HEK293 (cell line): ENCODE data around the gene METTL26.

Experiments used
- CTCF ChIA-PET: fragments of 350-600 bp; formaldehyde crosslinking; extraction: SDS; loops from one replicate; lab custom pipeline; 2021; ENCODE audit warnings: antibody characterized with exemption; lab: Yijun Ruan, JAX
- POLR2A ChIA-PET: fragments of 300-600 bp; formaldehyde crosslinking; extraction: SDS; loops from one replicate; lab custom pipeline; 2020; ENCODE audit warnings: antibody characterized with exemption, inconsistent platforms; lab: Yijun Ruan, JAX
- H3K27ac ChIP-seq: fragments of 200-500 bp; sonication (Bioruptor generic); 2 replicates; pipeline ENCODE4 v1.5.1; 2014; ENCODE audit warnings: low read depth, low read length, control low read depth, inconsistent platforms; ENCODE audit errors: extremely low read depth
- H3K36me3 ChIP-seq, 2 experiments: fragments of 200-500 bp in 1 of 2; sonication (Bioruptor generic) in 1 of 2; 1 replicate in 1 of 2; 2 replicates in 1 of 2; pipeline ENCODE4 v1.5.1; 2014 to 2017; ENCODE audit warnings: inconsistent platforms in 2 of 2, low read length in 2 of 2; ENCODE audit not compliant: control insufficient read depth in 2 of 2, insufficient read depth in 1 of 2
- H3K4me1 ChIP-seq: fragments of 200-500 bp; sonication (Bioruptor generic); 2 replicates; pipeline ENCODE4 v1.5.1; 2014; ENCODE audit warnings: mild to moderate bottlenecking, low read length, inconsistent platforms; ENCODE audit not compliant: control insufficient read depth, insufficient read depth
- H3K4me3 ChIP-seq: 2 replicates; pipeline ENCODE4 v1.5.1; 2011; ENCODE audit warnings: low read depth, mild to moderate bottlenecking, control low read depth, low read length, moderate library complexity
- H3K9me3 ChIP-seq: fragments of 200-500 bp; sonication (Bioruptor generic); 2 replicates; pipeline ENCODE4 v1.5.1; 2014; ENCODE audit warnings: low read depth, low read length, inconsistent platforms; ENCODE audit not compliant: control insufficient read depth, insufficient read depth
- KLF17 ChIP-seq: fragments of 450-650 bp; formaldehyde crosslinking; IDR thresholded peaks from 2 replicates; pipeline ENCODE4 v1.5.1; 2016; ENCODE audit warnings: missing biosample characterization, missing genetic modification characterization
- PRDM10 ChIP-seq: fragments of 450-650 bp; formaldehyde crosslinking; IDR thresholded peaks from 2 replicates; pipeline ENCODE4 v1.5.1; 2016; ENCODE audit warnings: missing biosample characterization, missing genetic modification characterization
- TCF7L2 ChIP-seq: IDR thresholded peaks from 2 replicates; pipeline ENCODE4 v1.6.1; 2011; ENCODE audit warnings: low read depth, mild to moderate bottlenecking, inconsistent platforms, low read length, moderate library complexity, borderline replicate concordance
- WT1 ChIP-seq: fragments of 450-650 bp; formaldehyde crosslinking; IDR thresholded peaks from 2 replicates; pipeline ENCODE4 v1.5.1; 2016; ENCODE audit warnings: missing biosample characterization, missing genetic modification characterization
- YY1 ChIP-seq: fragments of 450-650 bp; formaldehyde crosslinking; IDR thresholded peaks from 2 replicates; pipeline ENCODE4 v1.5.1; 2018; ENCODE audit warnings: missing biosample characterization, missing genetic modification characterization
- ZBTB1 ChIP-seq: fragments of 450-650 bp; formaldehyde crosslinking; IDR thresholded peaks from 2 replicates; pipeline ENCODE4 v1.5.1; 2016; ENCODE audit warnings: missing biosample characterization, missing genetic modification characterization
- ZBTB7A ChIP-seq: fragments of 450-650 bp; formaldehyde crosslinking; IDR thresholded peaks from 2 replicates; pipeline ENCODE4 v1.5.1; 2016; ENCODE audit warnings: low read depth, missing biosample characterization, missing genetic modification characterization
- ZEB2 ChIP-seq: fragments of 450-650 bp; formaldehyde crosslinking; IDR thresholded peaks from 2 replicates; pipeline ENCODE4 v1.5.1; 2016; ENCODE audit warnings: missing biosample characterization, missing genetic modification characterization
- ZFHX2 ChIP-seq: fragments of 450-650 bp; formaldehyde crosslinking; conservative IDR thresholded peaks from 2 replicates; pipeline ENCODE4 v1.5.1; 2016; ENCODE audit warnings: missing biosample characterization, missing genetic modification characterization
- ZIC2 ChIP-seq: fragments of 450-650 bp; formaldehyde crosslinking; IDR thresholded peaks from 2 replicates; pipeline ENCODE4 v1.5.1; 2016; ENCODE audit warnings: missing biosample characterization, missing genetic modification characterization
- ZNF155 ChIP-seq: fragments of 450-650 bp; formaldehyde crosslinking; IDR thresholded peaks from 2 replicates; pipeline ENCODE4 v1.5.1; 2016; ENCODE audit warnings: missing biosample characterization, missing genetic modification characterization
- ZNF2 ChIP-seq: fragments of 450-650 bp; formaldehyde crosslinking; IDR thresholded peaks from 2 replicates; pipeline ENCODE4 v1.5.1; 2016; ENCODE audit warnings: missing biosample characterization, missing genetic modification characterization
- ZNF223 ChIP-seq: fragments of 450-650 bp; formaldehyde crosslinking; IDR thresholded peaks from 2 replicates; pipeline ENCODE4 v1.5.1; 2016; ENCODE audit warnings: missing biosample characterization, missing genetic modification characterization
- ZNF266 ChIP-seq: fragments of 450-650 bp; formaldehyde crosslinking; IDR thresholded peaks from 2 replicates; pipeline ENCODE4 v1.5.1; 2016; ENCODE audit warnings: missing biosample characterization, missing genetic modification characterization, low read depth
- ZNF513 ChIP-seq: fragments of 450-650 bp; IDR thresholded peaks from 2 replicates; pipeline ENCODE4 v1.5.1; 2018; ENCODE audit warnings: missing biosample characterization, missing genetic modification characterization
- ZNF521 ChIP-seq: fragments of 450-650 bp; formaldehyde crosslinking; IDR thresholded peaks from 2 replicates; pipeline ENCODE4 v1.5.1; 2017; ENCODE audit warnings: missing biosample characterization, mild to moderate bottlenecking, missing genetic modification characterization
- ZNF530 ChIP-seq: fragments of 450-650 bp; formaldehyde crosslinking; IDR thresholded peaks from 2 replicates; pipeline ENCODE4 v1.5.1; 2016; ENCODE audit warnings: low read depth, missing biosample characterization, missing genetic modification characterization
- ZNF580 ChIP-seq: fragments of 450-650 bp; formaldehyde crosslinking; IDR thresholded peaks from 2 replicates; pipeline ENCODE4 v1.5.1; 2016; ENCODE audit warnings: missing biosample characterization, missing genetic modification characterization
- ZNF600 ChIP-seq: fragments of 450-650 bp; formaldehyde crosslinking; IDR thresholded peaks from 2 replicates; pipeline ENCODE4 v1.5.1; 2016; ENCODE audit warnings: missing biosample characterization, missing genetic modification characterization
- ZNF610 ChIP-seq: fragments of 450-650 bp; formaldehyde crosslinking; IDR thresholded peaks from 2 replicates; pipeline ENCODE4 v1.5.1; 2016; ENCODE audit warnings: missing biosample characterization, missing genetic modification characterization, borderline replicate concordance
- ZNF624 ChIP-seq: fragments of 450-650 bp; formaldehyde crosslinking; IDR thresholded peaks from 2 replicates; pipeline ENCODE4 v1.5.1; 2017; ENCODE audit warnings: missing biosample characterization, missing genetic modification characterization
- ZNF670 ChIP-seq: fragments of 450-650 bp; formaldehyde crosslinking; IDR thresholded peaks from 2 replicates; pipeline ENCODE4 v1.5.1; 2016; ENCODE audit warnings: missing biosample characterization, missing genetic modification characterization, low read depth
- ZNF76 ChIP-seq: fragments of 450-650 bp; formaldehyde crosslinking; IDR thresholded peaks from 2 replicates; pipeline ENCODE4; 2016; ENCODE audit warnings: low read depth, missing biosample characterization, missing genetic modification characterization, borderline replicate concordance
- ZSCAN4 ChIP-seq: fragments of 450-650 bp; formaldehyde crosslinking; IDR thresholded peaks from 2 replicates; pipeline ENCODE4 v1.5.1; 2017; ENCODE audit warnings: missing biosample characterization, missing genetic modification characterization
- ZXDB ChIP-seq: fragments of 450-650 bp; formaldehyde crosslinking; IDR thresholded peaks from 2 replicates; pipeline ENCODE4 v1.5.1; 2016; ENCODE audit warnings: missing biosample characterization, missing genetic modification characterization

The METTL26 gene

GRCh38 chr16:682493-683395, 46.6 kb upstream of the METTL26 start (continued):
- TF ChIP-seq PRDM10 (tag by site-specific recombination) (peak; percentile 91), KLF17 (tag by site-specific recombination) (peak; percentile 33; the same call in 1 of the 2 replicates), ZEB2 (peak; percentile 66; the same call in 1 of the 2 replicates)
- TF ChIP-seq, all 188 proteins: peak for 40

- Histone ChIP-seq H3K4me1 (peaks cover 14% of the 10 kb centered on the region; the same call in 1 of the 2 replicates), H3K4me3 (peak overlapping the region; percentile 82), H3K9me3 (no peaks in the 10 kb centered on the region), H3K36me3 (peaks cover 3 to 54% of the 10 kb centered on the region in 2 experiments; a peak in 1 of 3 replicates), H3K27ac (peak overlapping the region; percentile 97)
- POLR2A ChIA-PET = interaction anchor here (0.6 to 5.4 kb wide), 7 partner anchors 8 to 130 kb away, joined by 3 to 57 read pairs (median 6); partner anchors contain the start of genes ANTKMT, RHOT2 and WDR24
- CTCF ChIA-PET = interaction anchor here (0.6 to 1.1 kb wide), 5 partner anchors 14 to 376 kb away, joined by 3 to 5 read pairs (median 3); no protein-coding TSS in a partner anchor
- TF ChIP-seq ZNF513 (tag by site-specific recombination) (peak; percentile 65), WT1 (tag by site-specific recombination) (peak; percentile 43; the same call in 1 of the 2 replicates), ZNF266 (tag by site-specific recombination) (no peak), ZIC2 (tag by site-specific recombination) (peak; percentile 88), ZNF76 (0 out of 2 replicates have a peak, but pooled peaks have one; percentile 26), ZSCAN4 (tag by site-specific recombination) (peak; percentile 25; the same call in 1 of the 2 replicates), YY1 (peak; percentile 19; the same call in 1 of the 2 replicates), ZBTB1 (tag by site-specific recombination) (peak; percentile 23; the same call in 1 of the 2 replicates), ZNF2 (0 out of 2 replicates have a peak, but pooled peaks have one; percentile 58), ZNF670 (tag by site-specific recombination) (no peak), ZFHX2 (tag by site-specific recombination) (peak; percentile 96), ZNF155 (tag by site-specific recombination) (no peak), ZNF600 (tag by site-specific recombination) (0 out of 2 replicates have a peak, but pooled peaks have one; percentile 6), ZNF223 (tag by site-specific recombination) (no peak), ZNF530 (tag by site-specific recombination) (no peak), ZNF610 (no peak), ZBTB7A (peak; percentile 79), ZNF624 (tag by site-specific recombination) (no peak), ZNF580 (tag by site-specific recombination) (peak; percentile 32; the same call in 1 of the 2 replicates), ZXDB (tag by site-specific recombination) (peak; percentile 82), ZNF521 (tag by site-specific recombination) (no peak), TCF7L2 (no peak)
Measured at GRCh38 chr16:681746-682427, 45.8 kb upstream of the METTL26 start.
